ENCODE results near the gene LAMTOR4. TPM values are rescaled to one million over a fixed set of nuclear protein-coding genes. Genes with fewer than 3 reads are reported as not detected.

Gene LAMTOR4
- total RNA-seq, 3 donors from 2014 or later (not counting 1 experiment from before 2014, with no cell fraction given) = 148 to 161 (median 156) TPM

DNA sequence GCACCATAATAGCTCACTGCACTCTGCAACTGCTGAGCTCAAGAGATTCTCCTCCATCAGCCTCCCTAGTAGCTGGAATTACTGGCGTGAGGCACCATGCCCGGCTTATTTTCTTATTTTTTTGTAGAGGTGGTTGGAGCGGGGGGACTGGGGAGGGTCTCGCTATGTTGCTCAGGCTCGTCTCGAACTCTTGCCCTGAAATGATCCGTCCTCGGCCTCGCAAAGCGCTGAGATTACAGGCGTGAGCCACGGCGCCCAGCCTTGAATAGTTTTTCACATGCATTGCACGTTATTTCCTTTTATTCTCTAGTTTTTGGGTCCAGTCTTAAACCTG lies 526 bp upstream of the LAMTOR4 start:
- Mint-ChIP-seq H3K27ac (peak overlapping the region; percentile 96 to 99), H3K4me3 (peak overlapping the region; percentile 97), H3K9me3 (no peaks in the 10 kb centered on the region), H3K36me3 (no peaks in the 10 kb centered on the region), H3K4me1 (peaks cover 30 to 34% of the 10 kb centered on the region in 2 donors), H3K27me3 (ENCODE audit: low read depth in 2 of 2) (no peaks in the 10 kb centered on the region)
- ATAC-seq = peak in 1 of 3 donors; percentile 0
- peaks cover 21% of the 10 kb centered on the region for H3K4me1 ChIP-seq (ENCODE audit: control insufficient read depth, insufficient read depth, low read length)
- WGBS (ENCODE audit: insufficient coverage) = 12% methylated on average over 12 of the region's 14 CpGs
- TF ChIP-seq, protein P1, sequence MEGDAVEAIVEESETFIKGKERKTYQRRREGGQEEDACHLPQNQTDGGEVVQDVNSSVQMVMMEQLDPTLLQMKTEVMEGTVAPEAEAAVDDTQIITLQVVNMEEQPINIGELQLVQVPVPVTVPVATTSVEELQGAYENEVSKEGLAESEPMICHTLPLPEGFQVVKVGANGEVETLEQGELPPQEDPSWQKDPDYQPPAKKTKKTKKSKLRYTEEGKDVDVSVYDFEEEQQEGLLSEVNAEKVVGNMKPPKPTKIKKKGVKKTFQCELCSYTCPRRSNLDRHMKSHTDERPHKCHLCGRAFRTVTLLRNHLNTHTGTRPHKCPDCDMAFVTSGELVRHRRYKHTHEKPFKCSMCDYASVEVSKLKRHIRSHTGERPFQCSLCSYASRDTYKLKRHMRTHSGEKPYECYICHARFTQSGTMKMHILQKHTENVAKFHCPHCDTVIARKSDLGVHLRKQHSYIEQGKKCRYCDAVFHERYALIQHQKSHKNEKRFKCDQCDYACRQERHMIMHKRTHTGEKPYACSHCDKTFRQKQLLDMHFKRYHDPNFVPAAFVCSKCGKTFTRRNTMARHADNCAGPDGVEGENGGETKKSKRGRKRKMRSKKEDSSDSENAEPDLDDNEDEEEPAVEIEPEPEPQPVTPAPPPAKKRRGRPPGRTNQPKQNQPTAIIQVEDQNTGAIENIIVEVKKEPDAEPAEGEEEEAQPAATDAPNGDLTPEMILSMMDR (IDR thresholded peaks at IDR 0.05) = no peak
- H3K36me3 ChIP-seq (ENCODE audit: control insufficient read depth, insufficient read depth, low read length) = peaks cover 4% of the 10 kb centered on the region
- DNase-seq = no peak
- H3K9me3 ChIP-seq (ENCODE audit: control insufficient read depth, insufficient read depth, low read length) = no peaks in the 10 kb centered on the region
- intact Hi-C loops (cut with micrococcal nuclease) = loop anchor here (1.0 kb wide), 1 partner anchor 10 kb away; the partner anchor contains the start of gene TRAPPC14
- peak overlapping the region; percentile 95 for H3K27ac ChIP-seq (ENCODE audit: low read length)
- H3K27me3 ChIP-seq (ENCODE audit: control insufficient read depth, insufficient read depth, low read length) = no peaks in the 10 kb centered on the region
- H3K4me3 ChIP-seq (ENCODE audit: low read length) = peak overlapping the region; percentile 97

DNA sequence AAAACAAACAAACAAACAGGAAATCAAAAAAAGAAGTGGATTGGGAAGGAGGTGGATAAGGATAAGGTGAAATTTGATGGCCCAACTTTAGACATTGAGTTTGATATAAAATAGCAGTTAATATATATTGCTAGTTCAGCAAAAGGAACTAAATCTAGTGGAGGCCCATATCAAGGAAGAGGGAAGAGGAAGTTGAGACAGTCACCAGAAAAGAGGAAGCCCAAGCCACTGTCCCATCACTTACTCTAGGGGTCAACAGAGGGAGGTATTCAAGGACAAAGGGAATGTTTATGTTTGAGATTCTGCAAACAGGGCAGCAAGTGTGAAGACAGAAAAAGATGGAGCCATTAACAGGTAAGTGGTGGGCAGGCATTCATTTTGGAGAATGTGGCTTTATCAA lies 3.7 kb downstream of the LAMTOR4 start:
- H3K9me3 ChIP-seq (ENCODE audit: control insufficient read depth, insufficient read depth, low read length) = no peaks in the 10 kb centered on the region
- ATAC-seq = no peak
- H3K27ac ChIP-seq (ENCODE audit: low read length) = no peak overlapping the region
- no peak overlapping the region for H3K4me3 ChIP-seq (ENCODE audit: low read length)
- Mint-ChIP-seq H3K4me3 (no peak overlapping the region), H3K36me3 (no peaks in the 10 kb centered on the region), H3K9me3 (no peaks in the 10 kb centered on the region), H3K27me3 (ENCODE audit: low read depth in 2 of 2) (no peaks in the 10 kb centered on the region), H3K27ac (peak overlapping the region; percentile 13 to 49), H3K4me1 (peaks cover 32 to 50% of the 10 kb centered on the region in 2 donors)
- no peak for DNase-seq
- H3K4me1 ChIP-seq (ENCODE audit: control insufficient read depth, insufficient read depth, low read length) = peaks cover 41% of the 10 kb centered on the region
- peaks cover 33% of the 10 kb centered on the region for H3K36me3 ChIP-seq (ENCODE audit: control insufficient read depth, insufficient read depth, low read length)
- H3K27me3 ChIP-seq (ENCODE audit: control insufficient read depth, insufficient read depth, low read length) = no peaks in the 10 kb centered on the region
- TF ChIP-seq, protein P1 (IDR thresholded peaks at IDR 0.05) = no peak
- intact Hi-C loops (cut with micrococcal nuclease) = no loop called here

DNA sequence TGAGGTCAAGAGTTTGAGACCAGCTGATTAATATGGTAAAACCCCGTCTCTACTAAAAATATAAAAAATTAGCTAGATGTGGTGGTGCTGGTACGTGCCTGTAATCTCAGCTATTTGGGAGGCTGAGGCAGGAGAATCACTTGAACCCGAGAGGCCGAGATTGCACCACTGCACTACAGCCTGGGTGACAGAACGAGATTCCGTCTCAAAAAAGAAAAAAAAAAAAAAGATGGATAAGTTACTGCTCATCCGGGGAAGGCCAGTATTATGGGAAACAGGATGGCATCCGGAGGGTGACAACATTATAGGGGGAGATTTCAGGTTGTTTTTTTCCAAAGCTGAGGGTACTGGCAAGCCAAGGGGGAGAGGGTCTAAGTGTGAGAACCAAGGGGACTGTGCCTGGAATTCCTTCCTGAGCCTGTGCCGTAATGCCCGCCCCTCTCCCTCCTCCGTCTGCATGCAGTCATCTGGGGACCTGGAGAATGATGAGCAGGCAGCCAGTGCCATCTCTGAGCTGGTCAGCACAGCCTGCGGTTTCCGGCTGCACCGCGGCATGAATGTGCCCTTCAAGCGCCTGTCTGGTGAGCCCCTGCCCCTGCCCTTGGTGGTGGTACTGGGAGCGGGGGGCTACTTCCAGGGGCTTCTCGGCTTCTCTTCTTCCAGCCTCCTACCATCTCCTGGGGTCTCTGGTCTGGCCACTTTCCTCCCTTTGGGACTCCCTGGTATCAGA lies 4.4 kb downstream of the LAMTOR4 start:
- Mint-ChIP-seq H3K4me1 (peaks cover 35 to 54% of the 10 kb centered on the region in 2 donors), H3K9me3 (no peaks in the 10 kb centered on the region), H3K36me3 (no peaks in the 10 kb centered on the region), H3K4me3 (no peak overlapping the region), H3K27ac (peak overlapping the region; percentile 13 to 49), H3K27me3 (ENCODE audit: low read depth in 2 of 2) (no peaks in the 10 kb centered on the region)
- Histone ChIP-seq H3K4me1 (ENCODE audit: control insufficient read depth, insufficient read depth, low read length) (peaks cover 45% of the 10 kb centered on the region), H3K9me3 (ENCODE audit: control insufficient read depth, insufficient read depth, low read length) (no peaks in the 10 kb centered on the region), H3K36me3 (ENCODE audit: control insufficient read depth, insufficient read depth, low read length) (peaks cover 33% of the 10 kb centered on the region), H3K4me3 (ENCODE audit: low read length) (no peak overlapping the region), H3K27ac (ENCODE audit: low read length) (no peak overlapping the region), H3K27me3 (ENCODE audit: control insufficient read depth, insufficient read depth, low read length) (no peaks in the 10 kb centered on the region)
- WGBS (ENCODE audit: insufficient coverage) = 97% methylated on average over 16 of the region's 18 CpGs
- TF ChIP-seq, protein P1 (IDR thresholded peaks at IDR 0.05) = no peak
- no peak for ATAC-seq
- intact Hi-C loops (cut with micrococcal nuclease) = no loop called here
- DNase-seq = no peak
